IPS-18a (cell line): Measurements from ENCODE around the gene PCNX2.

Experiments used
- H3K27ac ChIP-seq: one replicate; pipeline ENCODE4 v1.5.1; 2013; ENCODE audit warnings: low read length
- H3K27me3 ChIP-seq: one replicate; pipeline ENCODE4 v1.6.1; 2013; ENCODE audit warnings: mild to moderate bottlenecking, low read length; ENCODE audit not compliant: control insufficient read depth, insufficient read depth
- H3K36me3 ChIP-seq: one replicate; pipeline ENCODE4 v1.6.1; 2013; ENCODE audit warnings: low read depth, low read length; ENCODE audit not compliant: control insufficient read depth
- H3K4me1 ChIP-seq: one replicate; pipeline ENCODE4 v1.6.1; 2013; ENCODE audit warnings: low read depth, low read length; ENCODE audit not compliant: control insufficient read depth
- H3K4me3 ChIP-seq: one replicate; pipeline ENCODE4 v1.5.1; 2013; ENCODE audit warnings: low read length
- H3K9ac ChIP-seq: one replicate; pipeline ENCODE4 v1.6.1; 2013; ENCODE audit warnings: mild to moderate bottlenecking, low read length, moderate library complexity
- H3K9me3 ChIP-seq: one replicate; pipeline ENCODE4 v1.6.1; 2013; ENCODE audit warnings: low read depth, low read length; ENCODE audit not compliant: control insufficient read depth

PCNX2 gene

GRCh38 chr1:232956081-232956480 is 339.4 kb downstream of the PCNX2 start:
- Histone ChIP-seq H3K9me3 (no peaks in the 10 kb centered on the region), H3K27ac (no peak overlapping the region), H3K9ac (no peak overlapping the region), H3K4me3 (no peak overlapping the region), H3K27me3 (no peaks in the 10 kb centered on the region), H3K36me3 (peaks cover 35% of the 10 kb centered on the region), H3K4me1 (peaks cover 14% of the 10 kb centered on the region)

GRCh38 chr1:232954594-232955365 is 340.7 kb downstream of the PCNX2 start:
- no peak overlapping the region for H3K4me3 ChIP-seq
- H3K4me1 ChIP-seq = peaks cover 16% of the 10 kb centered on the region
- H3K9me3 ChIP-seq = no peaks in the 10 kb centered on the region
- H3K27ac ChIP-seq = no peak overlapping the region
- H3K27me3 ChIP-seq = no peaks in the 10 kb centered on the region
- H3K36me3 ChIP-seq = peaks cover 31% of the 10 kb centered on the region
- no peak overlapping the region for H3K9ac ChIP-seq

- Histone ChIP-seq H3K36me3 (peaks cover 21% of the 10 kb centered on the region), H3K4me3 (peak overlapping the region; percentile 31), H3K9me3 (no peaks in the 10 kb centered on the region), H3K4me1 (peaks cover 20% of the 10 kb centered on the region), H3K27me3 (peaks cover 2% of the 10 kb centered on the region), H3K9ac (no peak overlapping the region), H3K27ac (peak overlapping the region; percentile 38)
These were observed 342.7 kb downstream of the PCNX2 start for GRCh38 chr1:232952514-232953499.

- Histone ChIP-seq H3K4me3 (peak overlapping the region; percentile 94), H3K27ac (no peak overlapping the region), H3K9ac (no peak overlapping the region)
These were observed 343.9 kb downstream of the PCNX2 start for GRCh38 chr1:232951605-232952004.

GRCh38 chr1:232951180-232951579 is 344.3 kb downstream of the PCNX2 start:
- peaks cover 6% of the 10 kb centered on the region for H3K36me3 ChIP-seq
- peaks cover 3% of the 10 kb centered on the region for H3K27me3 ChIP-seq
- no peak overlapping the region for H3K27ac ChIP-seq
- peak overlapping the region; percentile 94 for H3K4me3 ChIP-seq
- peak overlapping the region; percentile 81 for H3K9ac ChIP-seq
- H3K9me3 ChIP-seq = no peaks in the 10 kb centered on the region
- peaks cover 20% of the 10 kb centered on the region for H3K4me1 ChIP-seq

More at GRCh38 chr1:232951605-232952004, 343.9 kb downstream of the PCNX2 start:
- H3K4me1 ChIP-seq = peaks cover 20% of the 10 kb centered on the region
- H3K27me3 ChIP-seq = peaks cover 3% of the 10 kb centered on the region
- H3K9me3 ChIP-seq = no peaks in the 10 kb centered on the region
- peaks cover 10% of the 10 kb centered on the region for H3K36me3 ChIP-seq

- H3K9ac ChIP-seq = peak within 1 kb of the TSS; percentile 81
- H3K27ac ChIP-seq = peak within 1 kb of the TSS; percentile 94
- peaks cover 20% of the 10 kb centered on the region for H3K4me1 ChIP-seq
- H3K36me3 ChIP-seq = peaks cover under 1% of the 10 kb centered on the region
- H3K9me3 ChIP-seq = no peaks in the 10 kb centered on the region
- peaks cover 3% of the 10 kb centered on the region for H3K27me3 ChIP-seq
- peak within 1 kb of the TSS; percentile 94 for H3K4me3 ChIP-seq
These were observed 345.0 kb downstream of the PCNX2 start, which contains the start of gene NTPCR for GRCh38 chr1:232950197-232951176. NTPCR (plus strand) TSS chr1:232950611; CDS start chr1:232950711, 100 bp downstream.

GRCh38 chr1:232949636-232950196 is 345.8 kb downstream of the PCNX2 start:
- Histone ChIP-seq H3K4me1 (peaks cover 20% of the 10 kb centered on the region), H3K27ac (peak overlapping the region; percentile 94), H3K4me3 (peak overlapping the region; percentile 94), H3K9me3 (no peaks in the 10 kb centered on the region), H3K27me3 (peaks cover 3% of the 10 kb centered on the region), H3K36me3 (no peaks in the 10 kb centered on the region), H3K9ac (peak overlapping the region; percentile 81)

- no peaks in the 10 kb centered on the region for H3K9me3 ChIP-seq
- no peaks in the 10 kb centered on the region for H3K4me1 ChIP-seq
- no peak overlapping the region for H3K9ac ChIP-seq
- H3K27ac ChIP-seq = no peak overlapping the region
- no peaks in the 10 kb centered on the region for H3K36me3 ChIP-seq
- peaks cover 3% of the 10 kb centered on the region for H3K27me3 ChIP-seq
- no peak overlapping the region for H3K4me3 ChIP-seq
These were observed 351.2 kb downstream of the PCNX2 start for GRCh38 chr1:232944347-232944746.

- Histone ChIP-seq H3K36me3 (no peaks in the 10 kb centered on the region), H3K9me3 (no peaks in the 10 kb centered on the region), H3K4me1 (no peaks in the 10 kb centered on the region), H3K9ac (no peak overlapping the region), H3K4me3 (no peak overlapping the region), H3K27ac (no peak overlapping the region), H3K27me3 (peaks cover 3% of the 10 kb centered on the region)
These were observed 351.8 kb downstream of the PCNX2 start for GRCh38 chr1:232943679-232944252.
